Measurements from ENCODE around the gene ACADS.

Gene ACADS

DNA sequence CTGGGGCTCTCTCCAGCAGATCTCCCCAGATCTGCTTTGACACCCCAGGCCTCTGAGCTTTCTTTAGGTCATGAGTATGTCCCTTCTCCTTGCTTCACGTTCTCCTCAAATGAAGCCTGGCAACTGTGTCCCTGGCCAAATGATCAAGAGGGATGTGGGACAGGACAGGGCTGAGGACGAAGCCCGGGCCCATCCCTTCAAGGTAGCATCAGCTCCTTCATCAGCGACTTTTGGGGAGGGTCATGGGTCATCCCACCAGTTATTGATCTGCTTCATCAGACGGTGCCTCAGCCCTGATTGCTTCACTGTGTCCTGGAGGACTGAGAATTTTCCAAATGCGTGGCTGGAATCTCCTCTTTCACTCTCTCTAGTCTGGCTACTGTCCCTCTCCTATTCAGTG lies 32.3 kb downstream of the ACADS start:
- no peak for FAIRE-seq
- DNase-seq (ENCODE audit: insufficient read length, low spot score) = no peak
- TF ChIP-seq, protein P1, sequence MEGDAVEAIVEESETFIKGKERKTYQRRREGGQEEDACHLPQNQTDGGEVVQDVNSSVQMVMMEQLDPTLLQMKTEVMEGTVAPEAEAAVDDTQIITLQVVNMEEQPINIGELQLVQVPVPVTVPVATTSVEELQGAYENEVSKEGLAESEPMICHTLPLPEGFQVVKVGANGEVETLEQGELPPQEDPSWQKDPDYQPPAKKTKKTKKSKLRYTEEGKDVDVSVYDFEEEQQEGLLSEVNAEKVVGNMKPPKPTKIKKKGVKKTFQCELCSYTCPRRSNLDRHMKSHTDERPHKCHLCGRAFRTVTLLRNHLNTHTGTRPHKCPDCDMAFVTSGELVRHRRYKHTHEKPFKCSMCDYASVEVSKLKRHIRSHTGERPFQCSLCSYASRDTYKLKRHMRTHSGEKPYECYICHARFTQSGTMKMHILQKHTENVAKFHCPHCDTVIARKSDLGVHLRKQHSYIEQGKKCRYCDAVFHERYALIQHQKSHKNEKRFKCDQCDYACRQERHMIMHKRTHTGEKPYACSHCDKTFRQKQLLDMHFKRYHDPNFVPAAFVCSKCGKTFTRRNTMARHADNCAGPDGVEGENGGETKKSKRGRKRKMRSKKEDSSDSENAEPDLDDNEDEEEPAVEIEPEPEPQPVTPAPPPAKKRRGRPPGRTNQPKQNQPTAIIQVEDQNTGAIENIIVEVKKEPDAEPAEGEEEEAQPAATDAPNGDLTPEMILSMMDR (IDR thresholded peaks at IDR 0.05; ENCODE audit: insufficient read depth, missing control alignments) = no peak

DNA sequence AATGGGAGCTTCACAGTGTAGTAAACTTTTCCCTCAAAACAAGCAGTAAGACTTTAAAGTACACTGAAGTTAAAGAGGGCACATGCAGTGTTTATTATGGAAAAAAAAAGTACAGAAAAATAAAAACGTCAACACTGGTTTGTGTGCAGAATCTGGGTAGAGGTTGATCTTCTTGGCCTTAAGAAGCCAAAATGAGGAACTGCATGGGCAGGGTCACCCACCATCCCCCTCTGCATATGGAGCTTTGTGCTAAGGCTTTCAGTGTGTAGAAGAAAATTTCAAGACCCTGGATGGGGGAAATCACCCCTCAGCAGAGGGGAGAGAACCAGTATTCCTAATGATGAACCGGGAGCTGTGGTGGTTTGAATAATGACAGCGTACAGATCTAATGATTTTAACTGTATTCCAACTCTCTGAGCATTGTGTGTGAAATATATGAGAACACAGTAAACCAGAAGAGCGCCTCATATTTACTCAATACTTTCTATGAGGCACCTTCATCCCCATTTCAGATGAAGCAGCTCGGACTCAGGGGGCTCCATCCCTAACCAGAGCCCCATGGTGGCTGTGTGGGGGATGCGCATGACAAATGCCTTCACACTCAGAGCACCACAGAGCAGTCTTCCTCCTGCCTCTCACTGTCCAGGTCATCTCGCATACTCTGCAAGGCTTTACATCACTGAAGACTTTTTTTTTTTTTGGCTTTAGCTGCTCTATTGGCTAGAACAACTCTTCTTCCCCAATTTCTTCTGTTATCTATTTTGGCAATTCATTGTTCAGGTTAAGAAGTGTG lies 33.4 kb downstream of the ACADS start:
- no peak for FAIRE-seq
- TF ChIP-seq, protein P1 (IDR thresholded peaks at IDR 0.05; ENCODE audit: insufficient read depth, missing control alignments) = no peak
- DNase-seq (ENCODE audit: insufficient read length, low spot score) = no peak

DNA sequence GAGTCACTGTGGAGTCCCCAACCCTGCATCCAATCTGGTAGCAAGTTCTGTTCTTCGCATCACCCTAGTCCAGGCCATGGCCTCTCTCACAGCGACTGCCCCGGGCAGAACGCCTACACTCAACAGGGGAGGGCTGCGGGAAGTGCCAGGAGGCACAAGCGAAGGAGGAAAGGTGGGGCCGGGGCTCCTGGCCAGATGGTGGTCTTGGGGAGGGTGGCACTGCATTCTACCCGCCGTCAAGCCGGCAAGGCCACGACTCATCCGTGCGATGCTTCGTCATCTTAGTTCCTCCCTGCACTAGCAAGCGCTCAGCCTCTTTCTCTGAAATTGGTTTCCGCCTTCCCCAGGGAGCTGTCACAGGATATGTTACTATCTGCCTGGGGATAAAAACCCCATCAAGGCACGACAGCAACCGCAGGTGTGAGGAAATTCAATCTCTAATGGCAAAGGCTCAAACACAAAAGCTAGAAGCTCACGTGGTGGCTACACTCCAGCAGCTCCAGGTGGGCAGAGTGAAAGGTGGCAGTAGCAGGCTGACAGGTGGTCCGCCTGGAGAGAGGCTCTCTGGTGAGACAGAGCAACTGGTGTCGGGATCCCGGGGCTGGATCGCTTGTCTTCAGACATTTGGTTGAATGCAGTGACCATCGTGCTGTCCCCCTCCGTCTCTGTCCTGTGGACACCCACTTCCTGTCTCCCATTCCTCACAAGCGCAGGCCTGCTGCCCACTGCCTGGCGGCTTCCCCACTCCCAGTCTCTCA lies 34.1 kb downstream of the ACADS start:
- no peak for DNase-seq (ENCODE audit: insufficient read length, low spot score)
- TF ChIP-seq, protein P1 (IDR thresholded peaks at IDR 0.05; ENCODE audit: insufficient read depth, missing control alignments) = no peak
- no peak for FAIRE-seq

DNA sequence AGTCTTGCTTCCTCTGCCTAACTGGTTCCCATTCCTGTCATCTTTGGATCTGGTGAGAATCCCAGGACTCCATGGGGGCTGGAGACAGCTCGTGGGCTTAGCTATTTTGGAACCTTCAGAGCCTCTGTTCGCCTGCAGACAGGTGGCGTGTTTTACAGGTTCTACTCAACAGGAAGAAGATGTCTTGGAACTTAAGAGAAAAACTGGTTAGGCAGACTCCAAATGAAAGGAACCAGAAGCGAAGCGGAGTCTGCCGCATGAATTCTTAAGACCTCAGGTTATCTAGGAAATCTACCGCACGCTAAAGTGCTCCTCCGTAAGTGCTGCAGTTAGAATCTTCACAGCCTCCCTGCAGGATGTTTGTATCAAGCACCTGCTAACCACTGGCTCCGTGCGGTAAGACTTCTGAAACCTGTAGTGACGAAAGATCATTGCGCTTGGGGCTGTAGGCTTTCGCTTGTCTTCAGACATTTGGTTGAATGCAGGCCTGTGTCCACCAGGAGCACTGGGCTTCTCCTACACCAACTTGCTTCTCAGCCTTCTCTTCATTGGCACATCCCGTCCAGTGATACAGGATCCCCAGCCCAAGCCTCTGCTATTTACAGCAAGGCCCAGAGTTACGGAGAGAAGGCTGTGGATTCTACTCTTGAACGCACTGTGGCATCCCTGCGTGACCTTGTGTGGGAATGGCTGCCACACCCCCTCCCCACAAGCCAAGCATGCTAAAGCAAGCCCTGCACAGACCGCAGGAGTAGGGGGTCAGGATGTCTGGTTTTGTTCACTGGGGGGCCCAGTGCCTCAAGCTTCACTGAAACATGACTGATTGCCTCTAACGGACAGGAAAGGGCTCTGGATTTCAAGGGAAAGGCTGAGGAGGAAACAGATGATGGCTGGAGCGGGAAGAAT lies 35.0 kb downstream of the ACADS start:
- DNase-seq (ENCODE audit: insufficient read length, low spot score) (no peak), FAIRE-seq (no peak)
- TF ChIP-seq, protein P1 (IDR thresholded peaks at IDR 0.05; ENCODE audit: insufficient read depth, missing control alignments) = no peak

DNA sequence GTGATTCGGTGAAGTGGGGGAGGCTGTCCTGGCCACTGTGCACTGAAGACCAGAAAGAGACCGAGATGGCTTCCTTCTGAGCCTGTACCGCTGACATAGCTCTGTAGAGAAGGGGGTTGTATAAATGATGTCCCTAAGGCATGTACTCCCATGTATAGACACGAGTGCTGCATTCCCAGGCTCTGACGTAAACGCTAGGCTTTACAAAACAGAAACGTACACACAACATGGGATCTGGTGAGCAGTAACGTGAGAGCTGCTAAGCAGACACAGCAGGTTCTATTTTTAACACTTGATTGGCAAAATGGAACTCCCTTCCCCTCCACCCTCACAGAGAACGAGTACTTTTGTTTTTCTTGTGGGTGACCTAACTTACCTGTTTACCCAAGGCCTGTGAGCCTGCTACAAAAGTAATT lies 35.9 kb downstream of the ACADS start:
- TF ChIP-seq, protein P1 (IDR thresholded peaks at IDR 0.05; ENCODE audit: insufficient read depth, missing control alignments) = no peak
- DNase-seq (ENCODE audit: insufficient read length, low spot score) = no peak
- no peak for FAIRE-seq

DNA sequence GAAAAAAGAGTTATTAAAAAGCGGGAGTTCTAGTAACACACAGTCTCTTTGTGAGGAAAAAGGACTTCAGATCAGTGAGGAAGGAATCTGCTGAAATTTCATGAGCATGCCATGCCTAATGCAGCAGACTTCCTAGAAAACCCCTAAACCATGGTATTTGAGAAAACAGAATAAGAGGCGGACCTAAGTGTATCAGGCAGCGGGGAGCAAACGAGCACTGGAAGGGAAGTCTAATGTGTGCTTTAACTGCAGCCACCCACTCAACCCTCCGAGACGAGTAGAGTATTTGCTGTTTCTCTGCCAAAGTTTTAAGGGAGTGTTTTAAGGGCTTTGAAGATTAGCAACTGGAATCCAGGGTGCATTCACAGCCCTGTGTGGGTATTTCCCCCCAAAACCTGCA lies 36.5 kb downstream of the ACADS start:
- DNase-seq (ENCODE audit: insufficient read length, low spot score) (no peak), FAIRE-seq (no peak)
- TF ChIP-seq, protein P1 (IDR thresholded peaks at IDR 0.05; ENCODE audit: insufficient read depth, missing control alignments) = no peak

Measured in D721Med (cell line).